ENCODE measurements around the gene IP6K1.
A peak's percentile ranks its signal among the peaks of the same experiment; 100 is the strongest.
"Not testable (repeated sequence)": the region's sequence is repeated elsewhere in the genome, so short reads cannot be mapped to it uniquely, and the experiment has no call there.

IP6K1 gene

GRCh38 chr3:49704629-49705028 is 81.7 kb downstream of the IP6K1 start:
- Histone ChIP-seq H3K27ac (ENCODE audit: low read depth, low read length) (no peak overlapping the region), H3K9me3 (ENCODE audit: control insufficient read depth in 5 of 5, low read length in 5 of 5) (no peaks in the 10 kb centered on the region), H3K27me3 (ENCODE audit: control insufficient read depth in 5 of 5, insufficient read depth in 4 of 5, low read length in 5 of 5) (no peaks in the 10 kb centered on the region), H3K36me3 (ENCODE audit: control insufficient read depth in 5 of 5, insufficient read depth in 5 of 5, low read length in 5 of 5) (peaks cover 0 to 79% (median 72%) of the 10 kb centered on the region in 5 donors), H3K9ac (ENCODE audit: low read length in 5 of 5) (no peak overlapping the region), H3K4me1 (ENCODE audit: control insufficient read depth in 5 of 5, insufficient read depth in 5 of 5, low read length in 5 of 5) (peaks cover 0 to 3% (median 0%) of the 10 kb centered on the region in 5 donors), H3K4me3 (ENCODE audit: low read depth in 1 of 5, low read length in 5 of 5) (no peak overlapping the region)

- Histone ChIP-seq H3K36me3 (ENCODE audit: control insufficient read depth in 5 of 5, insufficient read depth in 5 of 5, low read length in 5 of 5) (peaks cover 0 to 85% (median 76%) of the 10 kb centered on the region in 5 donors), H3K9ac (ENCODE audit: low read length in 5 of 5) (no peak overlapping the region), H3K4me1 (ENCODE audit: control insufficient read depth in 5 of 5, insufficient read depth in 5 of 5, low read length in 5 of 5) (peaks cover 0 to 10% (median 6%) of the 10 kb centered on the region in 5 donors), H3K4me3 (ENCODE audit: low read depth in 1 of 5, low read length in 5 of 5) (no peak overlapping the region), H3K9me3 (ENCODE audit: control insufficient read depth in 5 of 5, low read length in 5 of 5) (no peaks in the 10 kb centered on the region), H3K27me3 (ENCODE audit: control insufficient read depth in 5 of 5, insufficient read depth in 4 of 5, low read length in 5 of 5) (no peaks in the 10 kb centered on the region), H3K27ac (ENCODE audit: low read depth, low read length) (no peak overlapping the region)
Observed at GRCh38 chr3:49703956-49704355, 82.4 kb downstream of the IP6K1 start.

- Histone ChIP-seq H3K4me1 (ENCODE audit: control insufficient read depth in 5 of 5, insufficient read depth in 5 of 5, low read length in 5 of 5) (peaks cover 0 to 14% (median 7%) of the 10 kb centered on the region in 5 donors), H3K9ac (ENCODE audit: low read length in 5 of 5) (no peak overlapping the region), H3K4me3 (ENCODE audit: low read depth in 1 of 5, low read length in 5 of 5) (no peak overlapping the region), H3K27ac (ENCODE audit: low read depth, low read length) (no peak overlapping the region), H3K36me3 (ENCODE audit: control insufficient read depth in 5 of 5, insufficient read depth in 5 of 5, low read length in 5 of 5) (peaks cover 0 to 90% (median 77%) of the 10 kb centered on the region in 5 donors), H3K27me3 (ENCODE audit: control insufficient read depth in 5 of 5, insufficient read depth in 4 of 5, low read length in 5 of 5) (no peaks in the 10 kb centered on the region), H3K9me3 (ENCODE audit: control insufficient read depth in 5 of 5, low read length in 5 of 5) (no peaks in the 10 kb centered on the region)
Observed at GRCh38 chr3:49703443-49703927, 82.9 kb downstream of the IP6K1 start.

GRCh38 chr3:49702672-49703071 is 83.7 kb downstream of the IP6K1 start:
- no peak overlapping the region for H3K9ac ChIP-seq (ENCODE audit: low read length in 5 of 5)
- no peaks in the 10 kb centered on the region for H3K27me3 ChIP-seq (ENCODE audit: control insufficient read depth in 5 of 5, insufficient read depth in 4 of 5, low read length in 5 of 5)
- no peak overlapping the region for H3K27ac ChIP-seq (ENCODE audit: low read depth, low read length)
- H3K36me3 ChIP-seq (ENCODE audit: control insufficient read depth in 5 of 5, insufficient read depth in 5 of 5, low read length in 5 of 5) = peaks cover 0 to 93% (median 79%) of the 10 kb centered on the region in 5 donors
- H3K4me3 ChIP-seq (ENCODE audit: low read depth in 1 of 5, low read length in 5 of 5) = no peak overlapping the region
- H3K9me3 ChIP-seq (ENCODE audit: control insufficient read depth in 5 of 5, low read length in 5 of 5) = no peaks in the 10 kb centered on the region
- H3K4me1 ChIP-seq (ENCODE audit: control insufficient read depth in 5 of 5, insufficient read depth in 5 of 5, low read length in 5 of 5) = peaks cover 0 to 14% (median 7%) of the 10 kb centered on the region in 5 donors

GRCh38 chr3:49701388-49702077 is 84.8 kb downstream of the IP6K1 start:
- no peaks in the 10 kb centered on the region for H3K27me3 ChIP-seq (ENCODE audit: control insufficient read depth in 5 of 5, insufficient read depth in 4 of 5, low read length in 5 of 5)
- no peaks in the 10 kb centered on the region for H3K9me3 ChIP-seq (ENCODE audit: control insufficient read depth in 5 of 5, low read length in 5 of 5)
- H3K27ac ChIP-seq (ENCODE audit: low read depth, low read length) = no peak overlapping the region
- H3K4me3 ChIP-seq (ENCODE audit: low read depth in 1 of 5, low read length in 5 of 5) = no peak overlapping the region
- no peak overlapping the region for H3K9ac ChIP-seq (ENCODE audit: low read length in 5 of 5)
- peaks cover 0 to 91% (median 79%) of the 10 kb centered on the region in 5 donors for H3K36me3 ChIP-seq (ENCODE audit: control insufficient read depth in 5 of 5, insufficient read depth in 5 of 5, low read length in 5 of 5)
- peaks cover 0 to 14% (median 7%) of the 10 kb centered on the region in 5 donors for H3K4me1 ChIP-seq (ENCODE audit: control insufficient read depth in 5 of 5, insufficient read depth in 5 of 5, low read length in 5 of 5)

- Histone ChIP-seq H3K27me3 (ENCODE audit: control insufficient read depth in 5 of 5, insufficient read depth in 4 of 5, low read length in 5 of 5) (no peaks in the 10 kb centered on the region), H3K9me3 (ENCODE audit: control insufficient read depth in 5 of 5, low read length in 5 of 5) (no peaks in the 10 kb centered on the region), H3K27ac (ENCODE audit: low read depth, low read length) (no peak overlapping the region), H3K9ac (ENCODE audit: low read length in 5 of 5) (no peak overlapping the region), H3K4me1 (ENCODE audit: control insufficient read depth in 5 of 5, insufficient read depth in 5 of 5, low read length in 5 of 5) (peaks cover 0 to 14% (median 7%) of the 10 kb centered on the region in 5 donors), H3K4me3 (ENCODE audit: low read depth in 1 of 5, low read length in 5 of 5) (no peak overlapping the region), H3K36me3 (ENCODE audit: control insufficient read depth in 5 of 5, insufficient read depth in 5 of 5, low read length in 5 of 5) (peaks cover 0 to 82% (median 71%) of the 10 kb centered on the region in 5 donors)
Observed at GRCh38 chr3:49700453-49701128, 85.8 kb downstream of the IP6K1 start.

GRCh38 chr3:49700014-49700413 is 86.3 kb downstream of the IP6K1 start:
- Histone ChIP-seq H3K9me3 (ENCODE audit: control insufficient read depth in 5 of 5, low read length in 5 of 5) (no peaks in the 10 kb centered on the region), H3K36me3 (ENCODE audit: control insufficient read depth in 5 of 5, insufficient read depth in 5 of 5, low read length in 5 of 5) (peaks cover 0 to 76% (median 65%) of the 10 kb centered on the region in 5 donors), H3K4me3 (ENCODE audit: low read depth in 1 of 5, low read length in 5 of 5) (no peak overlapping the region), H3K9ac (ENCODE audit: low read length in 5 of 5) (no peak overlapping the region), H3K27ac (ENCODE audit: low read depth, low read length) (no peak overlapping the region), H3K4me1 (ENCODE audit: control insufficient read depth in 5 of 5, insufficient read depth in 5 of 5, low read length in 5 of 5) (peaks cover 0 to 14% (median 7%) of the 10 kb centered on the region in 5 donors), H3K27me3 (ENCODE audit: control insufficient read depth in 5 of 5, insufficient read depth in 4 of 5, low read length in 5 of 5) (no peaks in the 10 kb centered on the region)

- Histone ChIP-seq H3K36me3 (ENCODE audit: control insufficient read depth in 5 of 5, insufficient read depth in 5 of 5, low read length in 5 of 5) (peaks cover 0 to 70% (median 59%) of the 10 kb centered on the region in 5 donors), H3K9me3 (ENCODE audit: control insufficient read depth in 5 of 5, low read length in 5 of 5) (no peaks in the 10 kb centered on the region), H3K27ac (ENCODE audit: low read depth, low read length) (no peak overlapping the region), H3K9ac (ENCODE audit: low read length in 5 of 5) (peak overlapping the region in 1 of 5 donors; percentile 25), H3K4me1 (ENCODE audit: control insufficient read depth in 5 of 5, insufficient read depth in 5 of 5, low read length in 5 of 5) (peaks cover 0 to 14% (median 7%) of the 10 kb centered on the region in 5 donors), H3K27me3 (ENCODE audit: control insufficient read depth in 5 of 5, insufficient read depth in 4 of 5, low read length in 5 of 5) (no peaks in the 10 kb centered on the region), H3K4me3 (ENCODE audit: low read depth in 1 of 5, low read length in 5 of 5) (no peak overlapping the region)
Observed at GRCh38 chr3:49699281-49699979, 86.9 kb downstream of the IP6K1 start.

- not testable (repeated sequence) for H3K9me3 ChIP-seq (ENCODE audit: control insufficient read depth in 5 of 5, low read length in 5 of 5); H3K27me3 ChIP-seq (ENCODE audit: control insufficient read depth in 5 of 5, insufficient read depth in 4 of 5, low read length in 5 of 5); H3K27ac ChIP-seq (ENCODE audit: low read depth, low read length); H3K9ac ChIP-seq (ENCODE audit: low read length in 5 of 5); H3K4me3 ChIP-seq (ENCODE audit: low read depth in 1 of 5, low read length in 5 of 5)
- Histone ChIP-seq H3K4me1 (ENCODE audit: control insufficient read depth in 5 of 5, insufficient read depth in 5 of 5, low read length in 5 of 5) (peaks cover 0 to 19% (median 17%) of the 10 kb centered on the region in 5 donors), H3K36me3 (ENCODE audit: control insufficient read depth in 5 of 5, insufficient read depth in 5 of 5, low read length in 5 of 5) (peaks cover 0 to 36% (median 30%) of the 10 kb centered on the region in 5 donors)
Observed at GRCh38 chr3:49695350-49696015, 90.9 kb downstream of the IP6K1 start.

Data from subcutaneous abdominal adipose tissue (tissue), 5 donors.